H1 (cell line): ENCODE measurements around the gene BABAM2. TPM values are rescaled to one million over a fixed set of nuclear protein-coding genes. Genes with fewer than 3 reads are reported as not detected.

Experiments
- CTCF ChIA-PET: fragments of 300-600 bp; sonication (Branson Sonifier 250); formaldehyde crosslinking; loops from one replicate; lab custom pipeline; 2021; ENCODE audit not compliant: partially characterized antibody; lab: Charles Lee
- POLR2A ChIA-PET: fragments of 300-600 bp; sonication (Branson Sonifier 250); formaldehyde crosslinking; loops from one replicate; lab custom pipeline; 2021; ENCODE audit warnings: inconsistent platforms; ENCODE audit not compliant: partially characterized antibody; lab: Charles Lee
- DNase-seq, 2 experiments: peaks; one replicate each; pipeline versions ENCODE4 v3.0.0 to v3.0.0-alpha.2; 2010 to 2022; ENCODE audit warnings: low spot score in 2 of 2, low read depth in 1 of 2, mixed read lengths in 1 of 2
- FAIRE-seq: peaks from 2 replicates; lab custom pipeline; 2011; peaks lifted over from hg19 to GRCh38; lab: Jason Lieb, UNC
- H2AFZ ChIP-seq: 2 replicates; pipeline ENCODE4 v1.8.1; 2012; ENCODE audit warnings: low read length, inconsistent platforms
- H2AK5ac ChIP-seq: 2 replicates; pipeline ENCODE4 v1.6.1; 2013; ENCODE audit warnings: low read depth, low read length
- H2BK120ac ChIP-seq: replicated peaks from 2 replicates; pipeline ENCODE3; 2013; ENCODE audit warnings: low read depth, low read length, inconsistent platforms
- H2BK12ac ChIP-seq: 2 replicates; pipeline ENCODE4 v1.6.1; 2013; ENCODE audit warnings: low read depth, low read length
- H2BK15ac ChIP-seq: 2 replicates; pipeline ENCODE4 v1.6.1; 2013; ENCODE audit warnings: low read length
- H2BK20ac ChIP-seq: 2 replicates; pipeline ENCODE4 v1.6.1; 2013; ENCODE audit warnings: low read length
- H2BK5ac ChIP-seq: 2 replicates; pipeline ENCODE4 v1.6.1; 2013; ENCODE audit warnings: low read depth, low read length
- H3K14ac ChIP-seq: 2 replicates; pipeline ENCODE4 v1.6.1; 2013; ENCODE audit warnings: inconsistent platforms; ENCODE audit not compliant: insufficient read length
- H3K18ac ChIP-seq: 2 replicates; pipeline ENCODE4 v1.6.1; 2013; ENCODE audit warnings: low read length; ENCODE audit errors: extremely low read depth
- H3K23ac ChIP-seq: 2 replicates; pipeline ENCODE4 v1.6.1; 2013; ENCODE audit warnings: inconsistent platforms; ENCODE audit not compliant: insufficient read length
- H3K23me2 ChIP-seq: 2 replicates; pipeline ENCODE4 v1.6.1; 2013; ENCODE audit warnings: low read depth, low read length
- H3K27ac ChIP-seq: 2 replicates; pipeline ENCODE4 v1.6.1; 2011; ENCODE audit warnings: low read depth, low read length, inconsistent platforms
- H3K27me3 ChIP-seq, 4 experiments: replicated peaks in 1 of 4; 1 replicate in 1 of 4; 2 replicates in 3 of 4; pipeline versions ENCODE4 v1.6.1 to v1.8.1; 2011 to 2013; ENCODE audit warnings: low read length in 3 of 4, mild to moderate bottlenecking in 3 of 4, inconsistent platforms in 2 of 4, mixed read lengths in 2 of 4, moderate library complexity in 1 of 4; ENCODE audit not compliant: control insufficient read depth in 3 of 4, insufficient read depth in 3 of 4; ENCODE audit errors: extremely low read depth in 1 of 4
- H3K36me3 ChIP-seq, 4 experiments: 2 replicates each; pipeline versions ENCODE4 v1.6.1 to v1.8.1; 2011 to 2013; ENCODE audit warnings: mild to moderate bottlenecking in 4 of 4, low read length in 3 of 4, moderate library complexity in 2 of 4, control low read depth in 1 of 4, inconsistent platforms in 1 of 4; ENCODE audit not compliant: insufficient read depth in 4 of 4, control insufficient read depth in 2 of 4
- H3K4ac ChIP-seq: replicated peaks from 2 replicates; pipeline ENCODE3; 2013; ENCODE audit warnings: low read length, low read depth, mixed read lengths, inconsistent platforms; ENCODE audit not compliant: insufficient read length
- H3K4me1 ChIP-seq, 4 experiments: replicated peaks in 1 of 4; 1 replicate in 1 of 4; 2 replicates in 3 of 4; pipeline versions ENCODE4 v1.6.1 to v1.8.1; 2011 to 2013; ENCODE audit warnings: low read length in 3 of 4, inconsistent platforms in 2 of 4, mixed read lengths in 1 of 4; ENCODE audit not compliant: insufficient read depth in 4 of 4, control insufficient read depth in 3 of 4
- H3K4me2 ChIP-seq, 2 experiments: 2 replicates each; pipeline versions ENCODE4 v1.6.1 to v1.8.1; 2011 to 2013; ENCODE audit warnings: low read depth in 2 of 2, low read length in 2 of 2, control low read depth in 1 of 2, inconsistent platforms in 1 of 2, mild to moderate bottlenecking in 1 of 2; ENCODE audit not compliant: insufficient read depth in 1 of 2
- H3K4me3 ChIP-seq, 4 experiments: fragments of 200-600, 300-600 bp in 1 of 4; sonication (generic), shearing (Covaris generic), sonication (Bioruptor Twin) in 1 of 4; 2 replicates each; pipeline versions ENCODE4 v1.5.1 to v1.8.1; 2011 to 2016; ENCODE audit warnings: low read length in 4 of 4, low read depth in 3 of 4, control low read depth in 2 of 4, inconsistent platforms in 2 of 4, mild to moderate bottlenecking in 2 of 4, mixed read lengths in 1 of 4, moderate library complexity in 1 of 4; ENCODE audit not compliant: insufficient read depth in 2 of 4; ENCODE audit errors: extremely low read depth in 1 of 4
- H3K56ac ChIP-seq: replicated peaks from 2 replicates; pipeline ENCODE3; 2013; ENCODE audit warnings: low read depth, mild to moderate bottlenecking, mixed read lengths, low read length, inconsistent platforms; ENCODE audit not compliant: insufficient read length
- H3K79me1 ChIP-seq: 2 replicates; pipeline ENCODE4 v1.6.1; 2013; ENCODE audit warnings: low read depth, low read length, control low read depth
- H3K79me2 ChIP-seq, 2 experiments: 2 replicates each; pipeline versions ENCODE4 v1.6.1 to v1.8.1; 2012 to 2013; ENCODE audit warnings: low read length in 2 of 2, mild to moderate bottlenecking in 2 of 2, inconsistent platforms in 1 of 2; ENCODE audit not compliant: insufficient read depth in 2 of 2, control insufficient read depth in 1 of 2
- H3K9ac ChIP-seq, 4 experiments: replicated peaks in 1 of 4; 1 replicate in 1 of 4; 2 replicates in 3 of 4; pipeline versions ENCODE4 v1.6.1 to v1.8.1; 2011 to 2013; ENCODE audit warnings: low read depth in 3 of 4, low read length in 3 of 4, control low read depth in 2 of 4, mild to moderate bottlenecking in 2 of 4, moderate library complexity in 2 of 4, inconsistent platforms in 1 of 4; ENCODE audit errors: extremely low read depth in 1 of 4
- H3K9me3 ChIP-seq, 2 experiments: 2 replicates each; pipeline versions ENCODE4 v1.6.1 to v1.8.1; 2012 to 2013; ENCODE audit warnings: mild to moderate bottlenecking in 2 of 2, moderate library complexity in 2 of 2, control low read depth in 1 of 2, inconsistent platforms in 1 of 2, low read depth in 1 of 2, low read length in 1 of 2, mixed read lengths in 1 of 2; ENCODE audit not compliant: insufficient read depth in 2 of 2
- H4K20me1 ChIP-seq, 2 experiments: replicated peaks in 1 of 2; 2 replicates each; pipeline versions ENCODE3 to v1.8.1; 2011 to 2013; ENCODE audit warnings: inconsistent platforms in 2 of 2, low read length in 2 of 2, mild to moderate bottlenecking in 1 of 2; ENCODE audit not compliant: insufficient read depth in 2 of 2, control insufficient read depth in 1 of 2
- H4K5ac ChIP-seq: 2 replicates; pipeline ENCODE4 v1.6.1; 2013; ENCODE audit warnings: low read length, low read depth, mixed read lengths, inconsistent platforms; ENCODE audit not compliant: insufficient read length
- H4K8ac ChIP-seq: 2 replicates; pipeline ENCODE4 v1.8.0; 2013; ENCODE audit warnings: mild to moderate bottlenecking, moderate library complexity, low read length, inconsistent platforms; ENCODE audit not compliant: insufficient read depth; ENCODE audit errors: extremely low read depth
- H4K91ac ChIP-seq: replicated peaks from 2 replicates; pipeline ENCODE3; 2013; ENCODE audit warnings: low read length, mixed read lengths, inconsistent platforms; ENCODE audit not compliant: insufficient read length
- POLR2A ChIP-seq, 2 experiments: IDR thresholded peaks; 1 replicate in 1 of 2; 2 replicates in 1 of 2; pipeline ENCODE4 v1.6.1; 2011; ENCODE audit warnings: low read depth in 2 of 2, low read length in 2 of 2, mild to moderate bottlenecking in 2 of 2; ENCODE audit errors: control extremely low read depth in 1 of 2
- WGBS, 2 experiments: shearing (Covaris generic) in 1 of 2; methylation state at CpG; one replicate each; pipeline versions ENCODE4 v1.1.6 to v1.1.7; 2013 to 2015; ENCODE audit warnings: low lambda C conversion rate in 2 of 2, mixed read lengths in 2 of 2, inconsistent platforms in 1 of 2, low coverage in 1 of 2, missing lambda C conversion rate in 1 of 2; ENCODE audit not compliant: insufficient replicate concordance in 2 of 2, insufficient coverage in 1 of 2, insufficient read length in 1 of 2; ENCODE audit errors: extremely low coverage in 1 of 2, missing lambda C conversion rate in 1 of 2; 5-methylcytosine and 5-hydroxymethylcytosine counted together
- polyA plus RNA-seq, 7 experiments: library from polyadenylated mRNA; depleted of rRNA in 3 of 7; stranded (reverse) in 5 of 7; unstranded in 2 of 7; fragments of >200 nt in 5 of 7; fragments of 200-250 nt in 2 of 7; gene quantifications; 1 replicate in 5 of 7; 2 replicates in 1 of 7; 4 replicates in 1 of 7; pipeline versions ENCODE4 v1.2.1 to v1.2.3, GENCODE V29; 2011 to 2013; ENCODE audit warnings: missing spikeins in 2 of 7, mixed read lengths in 2 of 7
- total RNA-seq: library from RNA; stranded (reverse); fragmentation: NEBNext Ultra II Directional; extraction: Animal tissue kit (Norgen Biotek cat#: 25700); gene quantifications from 2 replicates; pipeline ENCODE4 v1.2.1, GENCODE V29; 2021

Gene BABAM2
- total and polyA plus RNA-seq, 2 of the 8 experiments (the other 6 are each of a cell fraction or from before 2014, with no cell fraction given): 15.8 to 20.9 TPM

DNA sequence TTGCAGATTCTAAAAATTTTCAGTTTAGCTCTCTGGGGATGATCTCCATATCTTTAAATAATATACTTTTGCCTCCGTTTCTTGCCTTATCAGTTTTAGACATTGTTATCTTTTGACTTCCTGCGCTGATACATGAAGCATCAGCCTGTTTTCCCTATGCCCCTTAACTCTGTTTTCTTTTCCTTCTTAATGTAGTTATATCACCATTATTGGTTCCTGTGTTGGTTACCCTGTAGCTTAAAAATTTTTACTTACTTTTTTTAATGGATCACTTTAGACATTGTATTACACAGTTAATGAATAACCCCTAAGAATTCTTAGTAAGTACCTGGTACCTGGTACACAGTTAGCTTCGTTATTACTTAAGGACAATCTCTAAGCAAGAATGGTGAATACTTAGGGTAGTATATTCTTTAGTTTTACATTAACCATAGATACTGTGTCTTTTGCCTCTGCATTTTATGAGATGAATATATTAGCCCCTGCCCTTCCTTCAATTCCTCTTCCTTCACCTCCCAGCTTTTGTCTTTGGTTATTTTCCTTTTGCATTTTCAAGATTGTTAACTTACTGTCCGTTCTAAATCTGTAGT lies 40.9 kb downstream of the BABAM2 start:
- H2AFZ ChIP-seq: no peak overlapping the region
- H3K23me2 ChIP-seq: no peaks in the 10 kb centered on the region
- H2BK12ac ChIP-seq: no peak overlapping the region
- no peak overlapping the region for H2BK5ac ChIP-seq
- H2BK120ac ChIP-seq: no peak overlapping the region
- DNase-seq: no peak
- H3K18ac ChIP-seq: no peak overlapping the region
- no peak overlapping the region for H4K8ac ChIP-seq
- H3K4ac ChIP-seq: no peak overlapping the region
- H3K9ac ChIP-seq: no peak overlapping the region
- H4K5ac ChIP-seq: no peak overlapping the region
- POLR2A ChIA-PET: no interaction called here
- no peak overlapping the region for H3K56ac ChIP-seq
- H3K14ac ChIP-seq: no peak overlapping the region
- FAIRE-seq: no peak
- no peaks in the 10 kb centered on the region for H3K79me1 ChIP-seq
- H3K79me2 ChIP-seq: no peaks in the 10 kb centered on the region
- CTCF ChIA-PET: interaction anchor here (1.5 kb wide), 1 partner anchor 8 kb away, joined by 3 read pairs; no protein-coding TSS in a partner anchor
- H2BK20ac ChIP-seq: no peak overlapping the region
- H3K27ac ChIP-seq: no peak overlapping the region
- H3K36me3 ChIP-seq: no peaks in the 10 kb centered on the region
- no peaks in the 10 kb centered on the region for H3K27me3 ChIP-seq
- TF ChIP-seq POLR2A (IDR thresholded peaks at IDR 0.05; ENCODE audit: control extremely low read depth in 1 of 2, low read depth in 2 of 2, low read length in 2 of 2): no peak
- H4K20me1 ChIP-seq: peaks cover 0 to 2% of the 10 kb centered on the region in 2 experiments
- H3K4me1 ChIP-seq: no peaks in the 10 kb centered on the region
- no peak overlapping the region for H3K4me3 ChIP-seq
- H4K91ac ChIP-seq: no peak overlapping the region
- H2BK15ac ChIP-seq: no peak overlapping the region
- no peaks in the 10 kb centered on the region for H3K9me3 ChIP-seq
- no peak overlapping the region for H3K23ac ChIP-seq
- no peak overlapping the region for H3K4me2 ChIP-seq
- 92% methylated on average over 4 of the region's 4 CpGs; no CpG with 5 or more reads in 1 of the 2 experiments for WGBS, 2 experiments
- H2AK5ac ChIP-seq: no peak overlapping the region
